ENCODE measurements around the gene KLHL40.

KLHL40 gene

GRCh38 chr3:42672515-42672914 is 12.8 kb upstream of the KLHL40 start:
- DNase-seq, result no peak

- DNase-seq, result no peak
Observed at GRCh38 chr3:42673082-42673481, 12.3 kb upstream of the KLHL40 start.

GRCh38 chr3:42674146-42674545 is 11.2 kb upstream of the KLHL40 start:
- DNase-seq, result no peak

GRCh38 chr3:42675909-42676308 is 9.4 kb upstream of the KLHL40 start:
- no peak for DNase-seq

- DNase-seq, result no peak
Observed at GRCh38 chr3:42678447-42678846, 6.9 kb upstream of the KLHL40 start.

GRCh38 chr3:42680271-42680670 is 5.1 kb upstream of the KLHL40 start:
- DNase-seq, result no peak

GRCh38 chr3:42680806-42681205 is 4.5 kb upstream of the KLHL40 start:
- DNase-seq, result no peak

- no peak for DNase-seq
Observed at GRCh38 chr3:42681361-42682038, 3.8 kb upstream of the KLHL40 start.

GRCh38 chr3:42682301-42683070 is 2.9 kb upstream of the KLHL40 start:
- no peak for DNase-seq

- DNase-seq, result no peak
Observed at GRCh38 chr3:42683875-42684598, 1.3 kb upstream of the KLHL40 start.

GRCh38 chr3:42684632-42685362 is 540 bp upstream of the KLHL40 start:
- no peak for DNase-seq

- DNase-seq, result no peak
Observed at GRCh38 chr3:42685891-42686820, 819 bp downstream of the KLHL40 start.

- DNase-seq, result no peak
Observed at GRCh38 chr3:42686832-42687650, 1.7 kb downstream of the KLHL40 start.

- no peak for DNase-seq
Observed at GRCh38 chr3:42688016-42688415, 2.7 kb downstream of the KLHL40 start.

- no peak for DNase-seq
Observed at GRCh38 chr3:42688487-42689420, 3.4 kb downstream of the KLHL40 start.

GRCh38 chr3:42689421-42690014 is 4.2 kb downstream of the KLHL40 start:
- no peak for DNase-seq

GRCh38 chr3:42690191-42690590 is 4.9 kb downstream of the KLHL40 start:
- no peak for DNase-seq

GRCh38 chr3:42690766-42691680 is 5.7 kb downstream of the KLHL40 start:
- no peak for DNase-seq
